HG03095 (cell line): Measurements from ENCODE around the gene TMEM92.
"Not testable (repeated sequence)": the region's sequence is repeated elsewhere in the genome, so short reads cannot be mapped to it uniquely, and the experiment has no call there.

Experiments
- ATAC-seq: cut with Tn5 transposase; IDR thresholded peaks from one replicate; pipeline ENCODE4 v1.9.1; 2021; ENCODE audit warnings: moderate library complexity; ENCODE audit not compliant: unreplicated experiment

The TMEM92 gene

GRCh38 chr17:50299776-50300175 is 25.5 kb downstream of the TMEM92 start:
- ATAC-seq = no peak

GRCh38 chr17:50300824-50301223 is 26.6 kb downstream of the TMEM92 start:
- ATAC-seq = not testable (repeated sequence)

GRCh38 chr17:50301891-50302584 is 27.8 kb downstream of the TMEM92 start:
- ATAC-seq = no peak

- no peak for ATAC-seq
Measured at GRCh38 chr17:50303051-50303450, 28.8 kb downstream of the TMEM92 start.

- no peak for ATAC-seq
Measured at GRCh38 chr17:50303596-50303995, 29.3 kb downstream of the TMEM92 start.

- no peak for ATAC-seq
Measured at GRCh38 chr17:50304781-50305404, 30.6 kb downstream of the TMEM92 start.

- no peak for ATAC-seq
Measured at GRCh38 chr17:50307654-50308053, 33.4 kb downstream of the TMEM92 start.

GRCh38 chr17:50308666-50309065 is 34.4 kb downstream of the TMEM92 start:
- no peak for ATAC-seq

GRCh38 chr17:50310455-50311111 is 36.3 kb downstream of the TMEM92 start:
- no peak for ATAC-seq

GRCh38 chr17:50311112-50311460 is 36.8 kb downstream of the TMEM92 start:
- ATAC-seq = no peak

- ATAC-seq = no peak
Measured at GRCh38 chr17:50311483-50311882, 37.2 kb downstream of the TMEM92 start.

- no peak for ATAC-seq
Measured at GRCh38 chr17:50312308-50312707, 38.0 kb downstream of the TMEM92 start.

GRCh38 chr17:50314456-50315011 is 40.3 kb downstream of the TMEM92 start:
- no peak for ATAC-seq

- ATAC-seq = no peak
Measured at GRCh38 chr17:50316016-50316587, 41.8 kb downstream of the TMEM92 start.

GRCh38 chr17:50316660-50317059 is 42.4 kb downstream of the TMEM92 start:
- ATAC-seq = not testable (repeated sequence)

- no peak for ATAC-seq
Measured at GRCh38 chr17:50317121-50317520, 42.9 kb downstream of the TMEM92 start.

GRCh38 chr17:50318501-50319285 is 44.4 kb downstream of the TMEM92 start:
- ATAC-seq = no peak

GRCh38 chr17:50319306-50320004 is 45.2 kb downstream of the TMEM92 start:
- ATAC-seq = no peak

- ATAC-seq = no peak
Measured at GRCh38 chr17:50322271-50322670, 48.0 kb downstream of the TMEM92 start.

GRCh38 chr17:50323060-50323459 is 48.8 kb downstream of the TMEM92 start:
- no peak for ATAC-seq
